DMS53 (cell line): Measurements from ENCODE around the gene KRTAP4-16.
"Not testable (repeated sequence)": the region's sequence is repeated elsewhere in the genome, so short reads cannot be mapped to it uniquely, and the experiment has no call there.

Experiments used
- DNase-seq: peaks from one replicate; lab custom pipeline; 2025; lab: John Stamatoyannopoulos, UW

KRTAP4-16 gene

DNA sequence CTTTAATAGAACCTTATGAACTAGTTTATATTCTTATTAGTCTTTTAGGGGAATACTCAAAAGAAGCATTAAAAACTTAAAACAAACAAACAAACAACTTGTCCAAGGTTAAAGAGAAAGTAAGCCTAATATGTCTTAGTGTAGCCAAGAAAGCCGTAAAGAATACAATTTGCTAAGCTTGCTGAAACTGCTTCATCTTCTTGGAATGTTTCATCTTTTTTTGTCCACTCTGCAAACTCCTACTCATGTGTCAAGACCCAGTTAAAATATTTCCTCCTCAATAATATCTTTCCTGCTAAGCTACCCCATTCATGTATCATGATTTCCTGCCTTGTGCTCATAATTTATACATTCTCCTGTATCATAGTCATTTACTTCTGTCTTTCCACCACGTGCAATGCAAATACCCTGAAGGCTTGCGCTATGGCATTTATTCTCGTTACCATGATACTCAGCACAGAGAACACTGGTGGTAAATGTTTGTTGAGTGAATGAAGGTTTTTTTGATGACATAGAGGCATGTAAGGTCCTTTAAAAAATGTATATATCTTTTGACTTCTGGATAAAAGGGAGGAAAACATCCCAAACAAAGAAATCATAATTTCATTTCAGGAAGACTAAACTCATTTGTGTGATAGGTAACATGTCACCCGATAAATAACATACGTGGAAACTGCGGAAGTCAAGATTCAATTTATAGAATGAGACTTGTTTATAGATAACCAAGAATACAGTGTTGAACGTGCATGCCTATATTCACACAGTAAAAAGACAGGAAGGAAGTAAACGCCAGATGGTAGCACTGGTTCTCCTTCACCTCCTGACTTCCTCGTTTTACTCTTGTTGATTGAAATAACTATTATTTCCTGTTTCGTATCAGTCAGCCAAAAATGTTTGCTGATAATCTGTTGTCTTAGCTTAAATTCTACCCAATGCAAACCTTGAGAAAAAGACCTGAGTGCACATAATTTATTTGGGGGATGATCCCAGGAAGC lies 18.0 kb upstream of the KRTAP4-16 start:
- DNase-seq, result not testable (repeated sequence)

DNA sequence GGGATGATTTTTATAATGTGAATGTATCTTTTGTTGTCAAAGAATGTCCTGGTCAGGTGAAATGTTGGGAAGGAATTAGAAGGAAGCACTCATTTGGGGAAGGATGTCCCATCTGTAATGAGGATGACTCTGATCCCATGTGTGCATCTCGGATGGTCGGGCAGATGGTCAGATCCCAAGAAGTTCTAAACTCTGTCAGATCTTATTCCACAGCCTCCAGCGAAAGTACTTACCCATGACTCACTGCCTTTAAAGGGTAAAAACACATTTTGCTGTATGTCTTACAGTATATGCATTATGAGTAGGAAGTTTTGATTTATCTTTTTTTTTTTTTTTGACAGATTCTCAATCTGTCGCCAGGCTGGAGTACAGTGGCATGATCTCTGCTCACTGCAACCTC lies 16.7 kb upstream of the KRTAP4-16 start:
- DNase-seq, result no peak

DNA sequence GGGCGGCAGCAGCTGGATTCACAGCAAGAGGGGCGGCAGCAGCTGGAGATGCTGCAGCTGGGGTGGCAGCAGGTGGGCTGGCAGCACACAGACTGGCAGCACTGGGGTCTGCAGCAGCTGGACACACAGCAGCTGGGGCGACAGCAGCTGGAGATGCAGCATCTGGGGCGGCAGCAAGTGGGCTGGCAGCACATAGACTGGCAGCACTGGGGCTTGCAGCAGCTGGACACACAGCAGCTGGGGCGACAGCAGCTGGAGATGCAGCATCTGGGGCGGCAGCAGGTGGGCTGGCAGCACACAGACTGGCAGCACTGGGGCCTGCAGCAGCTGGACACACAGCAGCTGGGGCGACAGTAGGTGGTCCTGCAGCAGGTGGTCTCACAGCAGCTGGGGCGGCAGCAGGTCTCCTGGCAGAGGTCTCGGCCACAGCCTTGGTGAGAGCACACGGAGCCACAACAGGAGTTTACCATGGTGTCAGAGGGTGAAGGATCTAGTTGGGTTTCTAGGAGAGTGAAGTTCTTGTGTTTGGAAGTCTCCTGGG lies 15.9 kb upstream of the KRTAP4-16 start, which contains the start of gene KRTAP4-11:
Gene KRTAP4-11 (minus strand): TSS at position 528 of the 541 bp plus-strand sequence. CDS start 58 bp downstream, at position 470.
- DNase-seq, result not testable (repeated sequence)

DNA sequence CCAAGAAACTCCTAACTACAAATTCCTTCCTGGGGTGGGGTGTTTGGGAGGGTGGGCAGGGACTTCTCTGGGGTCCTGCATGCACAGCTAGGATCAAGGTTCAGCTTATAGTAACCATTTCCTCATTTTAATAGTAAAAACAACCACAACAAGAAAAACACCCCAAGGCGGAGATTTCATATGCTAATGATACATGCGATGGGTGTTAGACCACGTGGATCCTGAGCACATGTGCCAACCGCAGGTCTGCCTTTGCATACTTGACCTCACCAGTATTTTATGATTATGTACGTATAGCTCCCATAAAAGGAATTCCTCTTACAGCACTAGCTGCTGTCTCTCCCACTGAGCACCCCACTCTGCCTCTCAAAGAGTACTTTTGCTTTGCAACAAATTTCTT lies 14.3 kb upstream of the KRTAP4-16 start:
- DNase-seq, result no peak

DNA sequence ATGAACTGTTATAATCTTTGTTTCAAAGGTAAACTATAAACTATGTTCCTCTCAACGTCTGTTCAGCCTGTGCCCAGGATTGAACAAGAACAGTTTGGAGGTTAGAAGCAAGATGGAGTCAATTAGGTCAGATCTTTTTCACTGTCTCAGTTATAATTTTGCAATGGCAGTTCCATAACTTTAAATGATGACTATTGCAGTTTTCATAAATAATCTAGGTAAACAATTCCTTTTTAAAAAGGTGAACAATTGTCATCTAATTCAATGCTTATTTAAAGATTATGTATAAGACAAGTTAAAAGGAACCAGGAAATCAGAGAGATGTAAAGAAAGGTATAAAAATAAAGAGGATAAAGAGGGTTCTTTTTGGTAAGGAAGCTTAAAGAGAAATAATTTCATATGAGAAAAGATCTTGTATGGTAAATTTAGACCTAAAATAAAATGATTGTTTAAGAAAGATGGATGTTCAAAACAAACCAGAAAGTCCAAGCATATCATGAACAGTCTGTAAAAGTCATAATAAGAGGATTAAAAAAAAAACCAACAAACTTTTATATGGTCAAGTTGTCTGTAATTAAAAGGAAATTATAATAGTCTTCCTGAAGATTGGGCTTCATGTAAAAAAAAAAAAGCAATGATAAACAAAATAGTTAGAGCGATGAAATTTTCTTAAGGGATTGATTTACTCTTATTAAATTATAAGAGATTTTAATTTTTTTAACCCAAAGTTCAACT lies 9.3 kb upstream of the KRTAP4-16 start:
- no peak for DNase-seq

DNA sequence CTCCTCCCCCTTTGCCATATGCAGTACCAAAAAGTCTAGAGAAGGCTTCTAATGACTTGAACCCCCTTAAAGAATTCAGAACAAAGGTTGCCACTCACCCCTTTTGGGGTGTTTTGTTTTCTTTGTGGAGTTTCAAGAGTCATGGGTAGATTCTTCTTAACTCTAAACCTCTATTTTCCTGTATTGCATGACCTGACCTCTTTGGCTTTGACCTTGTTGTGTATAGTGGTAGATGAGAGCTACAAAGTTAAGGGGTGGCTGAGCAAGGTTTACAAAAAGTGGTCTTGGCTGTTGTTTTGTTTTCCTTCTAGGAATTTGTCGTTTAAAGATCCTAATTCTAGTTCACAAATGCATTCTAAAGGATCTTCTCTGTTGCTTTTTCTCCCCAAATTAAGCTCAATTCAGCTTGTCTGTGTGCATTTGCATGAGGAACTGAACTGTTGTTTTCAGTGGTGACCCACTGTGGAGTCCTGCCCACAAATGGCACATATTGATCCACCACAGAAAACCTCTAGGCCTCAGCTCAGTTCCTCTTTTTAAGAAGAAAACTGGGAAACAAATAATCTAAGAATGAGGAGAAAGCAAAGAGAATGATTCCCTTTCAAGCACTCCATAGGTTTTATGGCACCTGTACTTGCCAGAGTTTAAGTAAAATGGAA lies 6.8 kb upstream of the KRTAP4-16 start:
- DNase-seq, result not testable (repeated sequence)

DNA sequence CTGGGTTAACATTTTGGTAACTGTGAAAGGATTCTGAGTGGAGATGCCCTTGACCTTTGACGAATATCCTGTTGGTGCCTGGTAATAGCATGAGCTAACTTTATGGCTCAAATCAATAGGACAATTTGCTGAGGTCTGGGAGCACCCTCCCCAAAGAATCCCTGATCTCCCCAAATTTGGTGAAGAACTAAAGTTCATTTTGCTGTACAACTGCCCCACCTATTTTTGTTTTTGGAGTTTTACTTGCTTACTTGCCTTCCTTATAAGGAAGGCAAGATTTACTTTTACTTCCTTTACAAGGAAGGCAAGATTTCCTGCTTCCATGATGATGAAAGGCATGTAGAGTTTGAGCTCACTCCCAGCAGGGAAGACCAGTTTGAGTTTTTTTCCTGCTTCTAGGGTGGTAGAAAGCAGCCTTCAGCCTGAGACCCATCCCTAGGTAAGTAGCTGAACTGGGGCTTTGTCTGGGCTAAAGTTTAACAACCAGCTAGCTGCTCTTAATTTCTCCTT lies 6.0 kb upstream of the KRTAP4-16 start:
- DNase-seq, result no peak

DNA sequence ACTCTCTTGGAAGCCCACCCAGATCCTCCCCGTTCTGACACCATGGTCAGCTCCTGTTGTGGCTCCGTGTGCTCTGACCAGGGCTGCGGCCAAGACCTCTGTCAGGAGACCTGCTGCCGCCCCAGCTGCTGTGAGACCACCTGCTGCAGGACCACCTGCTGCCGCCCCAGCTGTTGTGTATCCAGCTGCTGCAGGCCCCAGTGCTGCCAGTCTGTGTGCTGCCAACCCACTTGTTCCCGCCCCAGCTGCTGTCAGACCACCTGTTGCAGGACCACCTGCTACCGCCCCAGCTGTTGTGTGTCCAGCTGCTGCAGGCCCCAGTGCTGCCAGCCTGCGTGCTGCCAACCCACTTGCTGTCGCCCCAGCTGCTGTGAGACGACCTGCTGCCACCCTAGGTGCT lies 3.3 kb upstream of the KRTAP4-16 start, which contains the start of gene KRTAP4-9:
Gene KRTAP4-9 (plus strand): TSS at position 43 of the 400 bp plus-strand sequence. CDS start 0 bp downstream, at position 43.
- DNase-seq, result not testable (repeated sequence)

DNA sequence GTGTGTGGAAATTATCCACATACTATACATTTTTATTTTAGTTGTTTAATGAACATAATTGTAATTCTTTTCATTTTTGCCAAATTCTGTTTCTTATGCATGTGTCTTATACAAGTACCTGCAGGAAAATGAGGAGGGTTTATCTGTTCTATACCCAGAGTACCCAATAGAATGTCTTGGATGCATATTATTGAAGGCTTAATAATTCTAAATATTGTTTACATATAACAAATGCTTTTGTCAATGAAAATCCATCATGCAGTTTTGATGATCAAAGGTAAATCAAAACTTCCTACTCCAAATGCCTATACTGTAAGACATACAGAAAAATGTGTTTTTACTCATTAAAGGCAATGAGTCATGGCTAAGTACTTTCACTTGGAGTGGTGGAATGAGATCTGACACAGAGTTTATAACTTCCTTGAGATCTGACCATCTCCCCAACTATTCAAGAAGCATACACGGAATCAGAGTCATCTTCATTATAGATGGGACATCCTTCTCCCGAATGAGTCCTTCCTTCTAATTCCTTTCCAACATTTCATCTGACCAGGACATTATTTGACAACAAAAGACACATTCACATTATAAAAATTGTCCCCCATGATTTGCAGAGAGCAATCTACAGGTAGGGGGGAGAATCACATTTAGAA lies 2.5 kb upstream of the KRTAP4-16 start:
- not testable (repeated sequence) for DNase-seq

DNA sequence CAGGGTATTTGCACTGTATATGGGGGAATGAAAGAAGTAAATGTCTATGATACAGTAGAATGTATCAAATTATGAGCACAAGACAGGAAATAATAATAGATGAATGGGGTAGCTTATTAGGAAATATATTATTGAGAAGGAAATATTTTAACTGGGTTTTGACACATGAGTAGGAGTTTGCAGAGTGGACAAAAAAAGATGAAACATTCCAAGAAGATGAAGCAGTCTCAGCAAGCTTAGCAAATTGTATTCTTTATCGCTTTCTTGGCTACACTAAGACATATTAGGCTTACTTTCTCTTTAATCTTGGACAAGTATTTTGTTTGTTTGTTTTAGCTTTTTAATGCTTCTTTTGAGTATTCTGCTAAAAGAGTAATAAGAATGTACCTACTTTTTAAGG lies 1.9 kb upstream of the KRTAP4-16 start:
- no peak for DNase-seq

DNA sequence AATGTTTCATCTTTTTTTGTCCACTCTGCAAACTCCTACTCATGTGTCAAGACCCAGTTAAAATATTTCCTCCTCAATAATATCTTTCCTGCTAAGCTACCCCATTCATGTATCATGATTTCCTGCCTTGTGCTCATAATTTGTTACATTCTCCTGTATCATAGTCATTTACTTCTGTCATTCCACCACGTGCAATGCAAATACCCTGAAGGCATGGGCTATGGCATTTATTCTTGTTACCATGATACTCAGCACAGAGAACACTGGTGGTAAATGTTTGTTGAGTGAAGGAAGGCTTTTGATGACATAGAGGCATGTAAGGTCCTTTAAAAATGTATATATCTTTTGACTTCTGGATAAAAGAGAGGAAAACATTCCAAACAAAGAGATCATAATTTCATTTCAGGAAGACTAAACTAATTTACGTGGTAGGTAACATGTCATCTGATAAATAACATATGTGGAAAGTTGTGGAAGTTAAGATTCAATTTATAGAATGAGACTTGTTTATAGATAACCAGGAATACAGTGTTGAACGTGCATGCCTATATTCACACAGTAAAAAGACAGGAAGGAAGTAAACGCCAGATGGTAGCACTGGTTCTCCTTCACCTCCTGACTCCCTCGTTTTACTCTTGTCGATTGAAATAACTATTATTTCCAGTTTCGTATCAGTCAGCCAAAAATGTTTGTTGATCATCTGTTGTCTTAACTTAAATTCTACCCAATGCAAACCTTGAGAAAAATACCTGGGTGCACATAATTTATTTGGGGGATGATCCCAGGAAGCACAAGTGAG lies 2.1 kb downstream of the KRTAP4-16 start:
- not testable (repeated sequence) for DNase-seq

DNA sequence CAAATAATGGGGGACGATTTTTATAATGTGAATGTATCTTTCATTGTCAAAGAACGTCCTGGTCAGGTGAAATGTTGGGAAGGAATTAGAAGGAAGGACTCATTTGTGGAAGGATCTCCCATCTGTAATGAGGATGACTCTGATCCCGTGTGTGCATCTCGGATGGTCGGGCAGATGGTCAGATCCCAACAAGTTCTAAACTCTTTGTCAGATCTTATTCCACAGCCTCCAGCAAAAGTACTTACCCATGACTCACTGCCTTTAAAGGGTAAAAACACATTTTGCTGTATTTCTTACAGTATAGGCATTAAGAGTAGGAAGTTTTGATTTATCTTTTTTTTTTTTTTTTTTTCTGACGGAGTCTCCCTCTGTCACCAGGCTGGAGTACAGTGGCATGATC lies 3.5 kb downstream of the KRTAP4-16 start:
- DNase-seq, result no peak

DNA sequence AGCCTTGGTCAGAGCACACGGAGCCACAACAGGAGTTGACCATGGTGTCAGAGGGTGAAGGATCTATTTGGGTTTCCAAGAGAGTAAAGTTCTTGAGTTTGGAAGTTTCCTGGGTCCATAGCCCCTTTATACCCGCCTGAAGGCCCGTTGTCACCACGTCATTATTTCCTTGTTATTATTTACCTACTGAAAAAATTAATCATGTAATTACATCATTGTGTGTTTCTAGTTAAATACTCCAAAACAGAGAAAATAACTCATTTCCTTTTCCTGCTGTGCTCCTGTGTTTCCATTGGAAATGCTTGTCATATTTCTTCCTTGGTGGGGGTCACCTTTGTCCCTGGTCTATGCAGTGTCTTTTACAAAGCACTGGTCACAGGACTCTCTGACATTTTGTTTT lies 4.0 kb downstream of the KRTAP4-16 start, which contains the start of gene KRTAP4-8:
Gene KRTAP4-8 (minus strand): TSS at position 101 of the 400 bp plus-strand sequence. CDS start 58 bp downstream, at position 43.
- DNase-seq, result no peak

DNA sequence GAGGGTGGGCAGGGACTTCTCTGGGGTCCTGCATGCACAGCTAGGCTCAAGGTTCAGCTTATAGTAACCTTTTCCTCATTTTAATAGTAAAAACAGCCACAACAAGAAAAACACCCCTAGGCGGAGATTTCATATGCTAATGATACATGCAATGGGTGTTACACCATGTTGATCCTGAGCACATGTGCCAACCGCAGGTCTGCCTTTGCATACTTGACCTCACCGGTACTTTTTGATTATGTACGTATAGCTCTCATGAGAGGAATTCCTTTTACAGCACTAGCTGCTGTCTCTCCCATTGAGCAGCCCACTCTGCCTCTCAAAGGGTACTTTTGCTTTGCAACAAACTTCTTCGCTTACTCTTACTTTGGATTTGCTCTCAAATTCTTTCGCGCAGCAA lies 6.0 kb downstream of the KRTAP4-16 start:
- DNase-seq, result no peak

DNA sequence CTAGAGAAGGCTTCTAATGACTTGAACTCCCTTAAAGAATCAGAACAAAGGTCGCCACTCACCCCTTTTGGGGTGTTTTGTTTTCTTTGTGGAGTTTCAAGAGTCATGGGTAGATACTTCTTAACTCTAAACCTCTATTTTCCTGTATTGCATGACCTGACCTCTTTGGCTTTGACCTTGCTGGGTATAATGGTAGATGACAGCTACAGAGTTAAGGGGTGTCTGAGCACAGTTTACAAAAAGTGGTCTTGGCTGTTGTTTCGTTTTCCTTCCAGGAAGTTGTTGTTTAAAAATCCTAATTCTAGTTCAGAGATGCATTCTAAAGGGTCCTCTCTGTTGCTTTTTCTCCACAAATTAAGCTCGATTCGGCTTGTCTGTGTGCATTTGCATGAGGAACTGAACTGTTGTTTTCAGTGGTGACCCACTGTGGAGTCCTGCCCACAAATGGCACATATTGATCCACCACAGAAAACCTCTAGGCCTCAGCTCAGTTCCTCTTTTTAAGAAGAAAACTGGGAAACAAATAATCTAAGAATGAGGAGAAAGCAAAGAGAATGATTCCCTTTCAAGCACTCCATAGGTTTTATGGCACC lies 13.2 kb downstream of the KRTAP4-16 start:
- DNase-seq, result not testable (repeated sequence)

DNA sequence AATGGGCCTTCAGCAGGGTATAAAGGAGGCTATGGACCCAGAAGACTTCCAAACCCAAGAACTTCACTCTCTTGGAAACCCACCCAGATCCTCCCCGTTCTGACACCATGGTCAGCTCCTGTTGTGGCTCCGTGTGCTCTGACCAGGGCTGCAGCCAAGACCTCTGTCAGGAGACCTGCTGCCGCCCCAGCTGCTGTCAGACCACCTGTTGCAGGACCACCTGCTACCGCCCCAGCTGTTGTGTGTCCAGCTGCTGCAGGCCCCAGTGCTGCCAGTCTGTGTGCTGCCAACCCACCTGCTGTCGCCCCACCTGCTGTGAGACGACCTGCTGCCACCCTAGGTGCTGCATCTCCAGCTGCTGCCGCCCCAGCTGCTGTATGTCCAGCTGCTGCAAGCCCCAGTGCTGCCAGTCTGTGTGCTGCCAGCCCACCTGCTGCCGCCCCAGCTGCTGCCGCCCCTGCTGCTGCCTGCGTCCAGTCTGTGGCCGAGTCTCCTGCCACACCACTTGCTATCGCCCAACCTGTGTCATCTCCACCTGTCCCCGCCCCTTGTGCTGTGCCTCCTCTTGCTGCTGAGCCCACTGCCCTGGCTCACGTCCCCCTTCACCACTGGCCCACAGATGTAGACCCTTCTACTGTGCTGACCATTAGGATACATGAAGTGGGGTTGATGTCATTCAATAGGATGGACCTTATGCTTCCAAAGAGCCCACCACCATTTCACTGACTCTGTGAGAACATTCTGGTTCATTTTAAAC lies 17.7 kb downstream of the KRTAP4-16 start, which contains the start of gene KRTAP4-7:
Gene KRTAP4-7 (plus strand): TSS at position 51 of the 757 bp plus-strand sequence. CDS start 57 bp downstream, at position 108.
- DNase-seq, result not testable (repeated sequence)

DNA sequence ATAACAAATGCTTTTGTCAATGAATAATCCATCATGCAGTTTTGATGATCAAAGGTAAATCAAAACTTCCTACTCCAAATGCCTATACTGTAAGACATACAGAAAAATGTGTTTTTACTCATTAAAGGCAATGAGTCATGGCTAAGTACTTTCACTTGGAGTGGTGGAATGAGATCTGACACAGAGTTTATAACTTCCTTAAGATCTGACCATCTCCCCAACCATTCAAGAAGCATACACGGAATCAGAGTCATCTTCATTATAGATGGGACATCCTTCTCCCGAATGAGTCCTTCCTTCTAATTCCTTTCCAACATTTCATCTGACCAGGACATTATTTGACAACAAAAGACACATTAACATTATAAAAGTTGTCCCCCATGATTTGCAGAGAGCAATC lies 18.6 kb downstream of the KRTAP4-16 start:
- DNase-seq, result not testable (repeated sequence)

DNA sequence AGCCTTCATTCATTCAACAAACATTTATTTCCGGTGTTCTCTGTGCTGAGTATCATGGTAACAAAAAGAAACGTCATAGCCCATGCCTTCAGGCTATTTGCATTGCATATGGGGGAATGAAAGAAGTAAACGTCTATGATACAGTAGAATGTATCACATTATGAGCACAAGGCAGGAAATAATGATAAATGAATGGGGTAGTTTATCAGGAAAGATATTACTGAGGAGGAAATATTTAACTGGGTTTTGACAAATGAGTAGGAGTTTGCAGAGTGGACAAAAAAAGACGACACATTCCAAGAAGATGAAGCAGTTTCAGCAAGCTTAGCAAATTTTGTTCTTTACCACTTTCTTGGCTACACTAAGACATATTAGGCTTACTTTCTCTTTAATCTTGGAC lies 19.4 kb downstream of the KRTAP4-16 start:
- no peak for DNase-seq

DNA sequence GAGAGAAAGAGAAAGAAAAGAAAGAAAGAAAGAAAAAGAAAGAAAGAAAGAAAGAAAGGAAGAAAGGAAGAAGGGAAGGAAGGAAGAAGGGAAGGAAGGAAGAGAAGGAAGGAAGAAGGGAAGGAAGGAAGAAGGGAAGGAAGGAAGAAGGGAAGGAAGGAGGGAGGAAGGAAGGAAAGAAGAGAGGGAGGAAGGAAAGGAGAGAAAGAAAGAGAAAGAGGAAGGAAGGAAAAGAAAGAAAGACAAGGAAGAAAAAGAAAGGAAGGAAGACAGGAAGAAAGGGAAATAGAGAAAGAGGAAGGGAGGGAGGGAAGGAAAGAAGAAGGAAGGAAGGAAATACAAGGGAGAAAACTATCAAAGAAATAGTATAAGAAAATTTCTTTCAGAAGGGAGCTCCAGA lies 25.2 kb downstream of the KRTAP4-16 start:
- DNase-seq, result no peak
